GM23248 (cell line): Measurements from ENCODE around the gene SLC25A4. TPM values are rescaled to one million over a fixed set of nuclear protein-coding genes. Genes with fewer than 3 reads are reported as not detected.

Experiments used
- DNase-seq: peaks from one replicate; pipeline ENCODE4 v3.0.0-alpha.2; 2015
- H2AFZ ChIP-seq: fragments of 200-600 bp; sonication (generic); 2 replicates; pipeline ENCODE4 v1.6.1; 2016; ENCODE audit warnings: antibody characterized with exemption
- H3F3A ChIP-seq: fragments of 200-600 bp; sonication (generic); 2 replicates; pipeline ENCODE4 v1.6.1; 2016; ENCODE audit warnings: mild to moderate bottlenecking, antibody characterized with exemption, mixed run types; ENCODE audit not compliant: insufficient read depth
- H3K27ac ChIP-seq: fragments of 200-600 bp; sonication (generic); 2 replicates; pipeline ENCODE4 v1.5.1; 2016; ENCODE audit warnings: mild to moderate bottlenecking
- H3K27me3 ChIP-seq: fragments of 200-600 bp; sonication (generic); replicated peaks from 2 replicates; pipeline ENCODE4 v1.6.1; 2016; ENCODE audit warnings: mild to moderate bottlenecking; ENCODE audit not compliant: insufficient read depth
- H3K36me3 ChIP-seq: fragments of 200-600 bp; sonication (generic); 2 replicates; pipeline ENCODE4 v1.6.1; 2016; ENCODE audit warnings: low read depth, mild to moderate bottlenecking
- H3K4me1 ChIP-seq: fragments of 200-600 bp; sonication (generic); 2 replicates; pipeline ENCODE4 v1.6.1; 2016; ENCODE audit warnings: mild to moderate bottlenecking; ENCODE audit not compliant: insufficient read depth
- H3K4me2 ChIP-seq: fragments of 200-600 bp; sonication (generic); one replicate; pipeline ENCODE4 v1.6.1; 2016; ENCODE audit warnings: mild to moderate bottlenecking; ENCODE audit not compliant: unreplicated experiment
- H3K4me3 ChIP-seq: fragments of 200-600 bp; sonication (generic); 2 replicates; pipeline ENCODE4 v1.5.1; 2016; ENCODE audit warnings: mild to moderate bottlenecking
- H3K79me2 ChIP-seq: fragments of 200-600 bp; sonication (generic); 2 replicates; pipeline ENCODE4 v1.6.1; 2016; ENCODE audit warnings: mild to moderate bottlenecking; ENCODE audit not compliant: insufficient read depth
- H3K9ac ChIP-seq: fragments of 200-600 bp; sonication (generic); 2 replicates; pipeline ENCODE4 v1.6.1; 2016; ENCODE audit warnings: mild to moderate bottlenecking
- H3K9me2 ChIP-seq: fragments of 200-600 bp; sonication (generic); 2 replicates; pipeline ENCODE4 v1.6.1; 2016; ENCODE audit warnings: mixed run types, mild to moderate bottlenecking, moderate library complexity; ENCODE audit not compliant: insufficient read depth
- H3K9me3 ChIP-seq: fragments of 200-600 bp; sonication (generic); one replicate; pipeline ENCODE4 v1.6.1; 2017; ENCODE audit warnings: low read depth
- H4K20me1 ChIP-seq: fragments of 200-600 bp; sonication (generic); 2 replicates; pipeline ENCODE4 v1.6.0; 2016; ENCODE audit not compliant: insufficient read depth
- EZH2 ChIP-seq: fragments of 200-600 bp; sonication (generic); IDR thresholded peaks from 2 replicates; pipeline ENCODE4 v1.6.1; 2018; ENCODE audit warnings: antibody characterized with exemption, mild to moderate bottlenecking; ENCODE audit not compliant: insufficient read depth, poor library complexity, severe bottlenecking
- EZH2phosphoT487 ChIP-seq: fragments of 200-600 bp; sonication (generic); IDR thresholded peaks from 2 replicates; pipeline ENCODE4 v1.6.1; 2018; ENCODE audit warnings: antibody characterized with exemption, moderate library complexity, mild to moderate bottlenecking, low read depth; ENCODE audit not compliant: insufficient read depth
- WGBS, 2 experiments: methylation state at CpG; one replicate each; pipeline ENCODE4 v1.1.6; 2015 to 2017; ENCODE audit warnings: low lambda C conversion rate in 2 of 2, low coverage in 1 of 2; ENCODE audit errors: missing lambda C conversion rate in 2 of 2; 5-methylcytosine and 5-hydroxymethylcytosine counted together
- in situ Hi-C: fragments of 300-500 bp; cut with MboI; formaldehyde crosslinking; loops from 2 replicates; pipeline ENCODE4 v1.15.0; 2020
- polyA plus RNA-seq: library from polyadenylated mRNA; unstranded; fragments of >200 nt; fragmentation: Nextera tagmentation; extraction: Ambion mirVana; gene quantifications from 2 replicates; pipeline ENCODE4 v1.2.1, GENCODE V29; 2016
- total RNA-seq: library from RNA; depleted of rRNA; stranded (reverse); fragments of >200 nt; shearing (Covaris generic); gene quantifications from 2 replicates; pipeline ENCODE4 v1.2.3, GENCODE V29; 2014

SLC25A4 gene
- total and polyA plus RNA-seq, 2 experiments from 2014 or later: 6.5 to 28.1 TPM

- Histone ChIP-seq H3K36me3 (peaks cover 27% of the 10 kb centered on the region), H3K4me2 (no peak overlapping the region), H3K9me2 (no peaks in the 10 kb centered on the region), H3K27me3 (no peaks in the 10 kb centered on the region), H3K4me3 (no peak overlapping the region), H3K27ac (no peak overlapping the region), H3F3A (peaks cover 14% of the 10 kb centered on the region; the same call in 1 of the 2 replicates), H3K79me2 (peaks cover 84% of the 10 kb centered on the region), H3K9me3 (no peaks in the 10 kb centered on the region), H3K9ac (no peak overlapping the region), H2AFZ (no peak overlapping the region), H3K4me1 (peaks cover 5% of the 10 kb centered on the region), H4K20me1 (no peaks in the 10 kb centered on the region)
- in situ Hi-C loops: no loop called here
- TF ChIP-seq EZH2 (no peak), EZH2phosphoT487 (no peak)
- 62 to 63% methylated on average over 3 of the region's 3 CpGs for WGBS, 2 experiments
- DNase-seq: no peak
These were observed 43.7 kb downstream of the SLC25A4 start for GRCh38 chr4:185186769-185187168.

- no peak overlapping the region for H3K27ac ChIP-seq
- no peaks in the 10 kb centered on the region for H3K4me1 ChIP-seq
- peaks cover 27% of the 10 kb centered on the region for H3K36me3 ChIP-seq
- TF ChIP-seq EZH2: no peak
- no peak for TF ChIP-seq EZH2phosphoT487
- H3K9me3 ChIP-seq: no peaks in the 10 kb centered on the region
- H3K27me3 ChIP-seq: no peaks in the 10 kb centered on the region
- no peaks in the 10 kb centered on the region for H3K9me2 ChIP-seq
- no peak overlapping the region for H3K4me3 ChIP-seq
- in situ Hi-C loops: no loop called here
- DNase-seq: no peak
- no peaks in the 10 kb centered on the region for H4K20me1 ChIP-seq
- 73 to 79% methylated on average over 4 of the region's 4 CpGs for WGBS, 2 experiments
- peaks cover 5% of the 10 kb centered on the region; the same call in 1 of the 2 replicates for H3F3A ChIP-seq
- peaks cover 88% of the 10 kb centered on the region for H3K79me2 ChIP-seq
- no peak overlapping the region for H3K9ac ChIP-seq
- no peak overlapping the region for H3K4me2 ChIP-seq
- no peak overlapping the region for H2AFZ ChIP-seq
These were observed 46.7 kb downstream of the SLC25A4 start for GRCh38 chr4:185189606-185190305.

- H4K20me1 ChIP-seq: no peaks in the 10 kb centered on the region
- in situ Hi-C loops: no loop called here
These were observed 47.3 kb downstream of the SLC25A4 start for GRCh38 chr4:185190306-185190856.

GRCh38 chr4:185192059-185192458 is 49.0 kb downstream of the SLC25A4 start:
- H3K9ac ChIP-seq: no peak overlapping the region
- no peaks in the 10 kb centered on the region for H4K20me1 ChIP-seq
- peaks cover 89% of the 10 kb centered on the region for H3K79me2 ChIP-seq
- DNase-seq: no peak
- no peak overlapping the region for H3K4me2 ChIP-seq
- no peaks in the 10 kb centered on the region for H3K9me3 ChIP-seq
- H3K4me3 ChIP-seq: no peak overlapping the region
- no peaks in the 10 kb centered on the region for H3F3A ChIP-seq
- TF ChIP-seq EZH2phosphoT487 (no peak), EZH2 (no peak)
- H3K27me3 ChIP-seq: no peaks in the 10 kb centered on the region
- H3K4me1 ChIP-seq: no peaks in the 10 kb centered on the region
- in situ Hi-C loops: no loop called here
- H3K36me3 ChIP-seq: peaks cover 23% of the 10 kb centered on the region
- no peak overlapping the region for H3K27ac ChIP-seq
- no peak overlapping the region for H2AFZ ChIP-seq
- no peaks in the 10 kb centered on the region for H3K9me2 ChIP-seq
- WGBS, 2 experiments: 100% methylated on average over 1 of the region's 1 CpG

More at GRCh38 chr4:185190306-185190856, 47.3 kb downstream of the SLC25A4 start:
- H3K9ac ChIP-seq: no peak overlapping the region
- H3K9me2 ChIP-seq: no peaks in the 10 kb centered on the region
- peaks cover 27% of the 10 kb centered on the region for H3K36me3 ChIP-seq
- no peaks in the 10 kb centered on the region for H3F3A ChIP-seq
- peaks cover 88% of the 10 kb centered on the region for H3K79me2 ChIP-seq
- H3K4me2 ChIP-seq: no peak overlapping the region
- no peaks in the 10 kb centered on the region for H3K27me3 ChIP-seq
- no peak overlapping the region for H2AFZ ChIP-seq
- 82% methylated on average over 6 of the region's 6 CpGs for WGBS, 2 experiments
- no peak overlapping the region for H3K4me3 ChIP-seq
- TF ChIP-seq EZH2: no peak
- TF ChIP-seq EZH2phosphoT487: no peak
- no peaks in the 10 kb centered on the region for H3K9me3 ChIP-seq
- H3K4me1 ChIP-seq: no peaks in the 10 kb centered on the region
- DNase-seq: no peak
- no peak overlapping the region for H3K27ac ChIP-seq
